ENCODE results near the gene GTF2A1. TPM values are rescaled to one million over a fixed set of nuclear protein-coding genes. Genes with fewer than 3 reads are reported as not detected.

GTF2A1 gene
- total RNA-seq, 1 donor from 2014 or later: 26.1 TPM

DNA sequence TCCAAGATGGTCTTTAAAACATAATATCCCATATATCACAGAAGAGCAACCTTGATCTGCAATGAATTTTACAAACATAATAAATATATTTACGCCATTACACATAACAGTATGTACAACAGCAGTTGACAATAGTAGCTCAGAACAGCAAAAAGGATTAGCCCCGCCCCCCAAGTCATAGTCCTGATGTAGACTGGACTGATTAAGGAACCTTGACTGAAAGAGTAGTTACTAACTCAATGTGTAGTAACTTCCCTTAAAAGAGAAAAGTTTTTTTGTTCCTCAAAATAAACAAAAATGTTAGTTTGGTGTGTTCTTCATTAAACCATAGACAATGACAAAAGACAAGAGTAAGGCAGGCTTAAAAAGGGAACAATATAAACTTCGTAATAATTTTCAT lies 44.5 kb downstream of the GTF2A1 start:
- Histone ChIP-seq H3K36me3 (peaks cover 5% of the 10 kb centered on the region), H3K27me3 (ENCODE audit: low read depth) (no peaks in the 10 kb centered on the region), H3K27ac (no peak overlapping the region), H3K4me3 (no peak overlapping the region), H3K9me3 (no peaks in the 10 kb centered on the region), H3K4me1 (peaks cover 18% of the 10 kb centered on the region)
- DNase-seq (peak; percentile 78), ATAC-seq (peak; percentile 66 to 70)
- TF ChIP-seq, protein P1, sequence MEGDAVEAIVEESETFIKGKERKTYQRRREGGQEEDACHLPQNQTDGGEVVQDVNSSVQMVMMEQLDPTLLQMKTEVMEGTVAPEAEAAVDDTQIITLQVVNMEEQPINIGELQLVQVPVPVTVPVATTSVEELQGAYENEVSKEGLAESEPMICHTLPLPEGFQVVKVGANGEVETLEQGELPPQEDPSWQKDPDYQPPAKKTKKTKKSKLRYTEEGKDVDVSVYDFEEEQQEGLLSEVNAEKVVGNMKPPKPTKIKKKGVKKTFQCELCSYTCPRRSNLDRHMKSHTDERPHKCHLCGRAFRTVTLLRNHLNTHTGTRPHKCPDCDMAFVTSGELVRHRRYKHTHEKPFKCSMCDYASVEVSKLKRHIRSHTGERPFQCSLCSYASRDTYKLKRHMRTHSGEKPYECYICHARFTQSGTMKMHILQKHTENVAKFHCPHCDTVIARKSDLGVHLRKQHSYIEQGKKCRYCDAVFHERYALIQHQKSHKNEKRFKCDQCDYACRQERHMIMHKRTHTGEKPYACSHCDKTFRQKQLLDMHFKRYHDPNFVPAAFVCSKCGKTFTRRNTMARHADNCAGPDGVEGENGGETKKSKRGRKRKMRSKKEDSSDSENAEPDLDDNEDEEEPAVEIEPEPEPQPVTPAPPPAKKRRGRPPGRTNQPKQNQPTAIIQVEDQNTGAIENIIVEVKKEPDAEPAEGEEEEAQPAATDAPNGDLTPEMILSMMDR (IDR thresholded peaks at IDR 0.05): no peak
- intact Hi-C loops (cut with DNase I): no loop called here

DNA sequence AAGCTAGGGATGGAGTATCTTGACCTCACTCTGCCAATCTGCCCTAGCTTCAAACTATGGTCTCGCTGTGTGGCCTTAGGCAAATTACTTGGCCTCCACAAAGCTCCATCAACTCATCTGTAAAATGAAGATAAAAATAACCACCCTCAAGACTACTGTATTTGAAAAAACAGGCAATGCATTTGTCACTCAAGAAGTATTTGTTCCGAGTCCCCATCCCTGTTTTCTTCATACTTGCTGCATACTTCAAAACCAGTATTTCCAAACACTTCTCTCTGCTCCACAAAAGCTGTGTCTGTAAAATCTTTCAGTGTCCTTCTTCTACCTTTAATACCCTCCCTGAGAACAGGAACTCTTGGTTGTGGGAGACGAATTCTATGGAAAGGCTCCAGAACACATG lies 47.9 kb downstream of the GTF2A1 start:
- Histone ChIP-seq H3K4me3 (no peak overlapping the region), H3K4me1 (peaks cover 33% of the 10 kb centered on the region), H3K27me3 (ENCODE audit: low read depth) (no peaks in the 10 kb centered on the region), H3K36me3 (no peaks in the 10 kb centered on the region), H3K27ac (no peak overlapping the region), H3K9me3 (no peaks in the 10 kb centered on the region)
- intact Hi-C loops (cut with DNase I): no loop called here
- ATAC-seq (no peak), DNase-seq (no peak)
- TF ChIP-seq, protein P1 (IDR thresholded peaks at IDR 0.05): no peak

DNA sequence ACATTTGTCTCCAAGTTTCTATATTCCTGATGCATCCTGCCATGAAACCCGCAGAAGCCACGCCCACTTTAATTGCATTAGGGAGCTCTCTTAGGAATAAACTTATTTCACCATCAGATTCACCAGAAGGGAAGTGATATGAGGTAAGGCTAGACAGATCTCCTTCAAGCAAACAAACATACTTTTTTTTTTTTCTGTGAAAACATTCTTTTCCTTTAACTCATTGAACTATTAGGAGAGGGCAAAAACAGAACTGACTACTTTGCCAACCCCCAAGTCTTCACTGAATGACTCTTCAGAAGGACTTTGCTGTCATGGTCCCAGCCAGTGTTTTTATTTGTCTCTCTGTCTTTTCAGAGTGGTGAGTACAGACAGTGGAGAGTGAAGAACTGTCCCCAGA lies 48.4 kb downstream of the GTF2A1 start:
- TF ChIP-seq, protein P1 (IDR thresholded peaks at IDR 0.05): no peak
- Histone ChIP-seq H3K4me1 (peaks cover 27% of the 10 kb centered on the region), H3K36me3 (no peaks in the 10 kb centered on the region), H3K4me3 (no peak overlapping the region), H3K27me3 (ENCODE audit: low read depth) (no peaks in the 10 kb centered on the region), H3K27ac (no peak overlapping the region), H3K9me3 (no peaks in the 10 kb centered on the region)
- intact Hi-C loops (cut with DNase I): no loop called here
- ATAC-seq: no peak
- no peak for DNase-seq

DNA sequence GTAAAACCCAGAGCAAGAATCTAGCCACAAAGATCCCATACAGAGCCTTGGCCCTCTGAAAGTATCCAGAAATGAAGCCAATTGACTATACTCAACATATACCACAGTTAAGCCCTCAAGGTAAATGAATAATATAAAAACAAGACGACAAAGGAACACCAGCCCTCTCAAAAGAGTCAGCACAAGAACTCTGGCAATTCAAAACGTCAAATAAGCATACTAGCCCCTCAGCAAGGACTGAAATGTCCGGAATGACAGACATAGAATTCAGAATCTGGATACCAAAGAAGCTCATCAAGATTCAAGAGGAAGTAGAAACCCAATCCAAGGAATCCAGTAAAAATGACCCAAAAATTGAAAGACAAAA lies 49.9 kb downstream of the GTF2A1 start:
- H3K4me3 ChIP-seq: peak overlapping the region; percentile 85
- peak overlapping the region; percentile 95 for H3K27ac ChIP-seq
- no peaks in the 10 kb centered on the region for H3K9me3 ChIP-seq
- no peaks in the 10 kb centered on the region for H3K27me3 ChIP-seq (ENCODE audit: low read depth)
- DNase-seq (no peak), ATAC-seq (no peak)
- TF ChIP-seq, protein P1 (IDR thresholded peaks at IDR 0.05): no peak
- no peaks in the 10 kb centered on the region for H3K36me3 ChIP-seq
- intact Hi-C loops (cut with DNase I): no loop called here
- H3K4me1 ChIP-seq: peaks cover 17% of the 10 kb centered on the region

DNA sequence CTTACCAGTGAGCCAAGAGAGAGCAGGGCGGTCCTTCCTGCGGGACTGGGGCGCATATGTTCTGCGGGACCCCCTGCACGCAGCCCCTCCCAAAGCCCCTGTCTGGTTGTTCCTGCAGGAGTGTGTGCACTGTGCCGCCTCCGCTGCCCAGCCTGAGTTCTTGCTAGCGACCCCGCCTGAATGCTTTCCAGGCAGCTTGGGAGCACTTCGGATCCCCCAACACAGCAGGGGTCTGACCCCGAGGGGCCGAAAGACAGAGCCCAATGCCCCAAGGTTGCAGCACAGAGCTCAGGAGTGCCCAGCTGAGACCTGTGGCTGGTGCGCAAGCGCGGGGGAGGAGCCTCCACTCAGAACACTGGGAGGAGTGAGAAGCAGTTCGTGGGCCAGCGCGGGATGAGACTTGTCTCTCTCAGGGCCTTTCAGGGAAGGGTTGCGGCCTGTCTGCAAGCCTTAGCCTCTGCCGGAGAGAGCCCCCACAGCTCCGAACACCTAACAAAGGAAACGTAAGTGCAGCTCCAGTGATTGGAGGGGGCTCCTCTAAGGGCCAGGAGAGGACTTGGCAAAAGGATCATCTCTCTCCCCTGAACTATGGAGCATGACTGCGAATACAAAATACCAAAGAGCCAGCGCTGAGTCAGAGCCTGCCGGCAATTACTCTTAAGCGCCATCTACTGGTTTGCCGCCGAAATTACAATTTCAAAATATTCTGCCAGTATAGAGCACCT lies 50.5 kb downstream of the GTF2A1 start:
- peak; percentile 96 for DNase-seq
- Histone ChIP-seq H3K27ac (peak overlapping the region; percentile 95), H3K4me3 (peak overlapping the region; percentile 85), H3K4me1 (peaks cover 17% of the 10 kb centered on the region), H3K36me3 (no peaks in the 10 kb centered on the region), H3K9me3 (no peaks in the 10 kb centered on the region), H3K27me3 (ENCODE audit: low read depth) (no peaks in the 10 kb centered on the region)
- intact Hi-C loops (cut with DNase I): no loop called here
- TF ChIP-seq, protein P1 (IDR thresholded peaks at IDR 0.05): peak; percentile 84
- peak; percentile 99 to 100 for ATAC-seq

All from lower lobe of right lung (tissue), 2 donors.